Skeletal muscle tissue (tissue), 4 donors: ENCODE results near the gene IFIT2. TPM values are rescaled to one million over a fixed set of nuclear protein-coding genes. Genes with fewer than 3 reads are reported as not detected.
"Not testable (repeated sequence)": the region's sequence is repeated elsewhere in the genome, so short reads cannot be mapped to it uniquely, and the experiment has no call there.

Experiments
- H3K27ac ChIP-seq: one replicate; pipeline ENCODE4 v1.7.0; 2013; ENCODE audit warnings: mild to moderate bottlenecking, low read depth, low read length, inconsistent platforms
- H3K27me3 ChIP-seq, 3 donors: one replicate each; pipeline ENCODE4 v1.7.0; 2013; ENCODE audit warnings: low read length in 3 of 3; ENCODE audit not compliant: control insufficient read depth in 3 of 3, insufficient read depth in 3 of 3
- H3K36me3 ChIP-seq, 3 donors: one replicate each; pipeline ENCODE4 v1.7.0; 2013; ENCODE audit warnings: low read length in 3 of 3; ENCODE audit not compliant: control insufficient read depth in 3 of 3, insufficient read depth in 3 of 3
- H3K4me1 ChIP-seq, 3 donors: one replicate each; pipeline ENCODE4 v1.7.0; 2013; ENCODE audit warnings: low read length in 3 of 3, mild to moderate bottlenecking in 3 of 3; ENCODE audit not compliant: control insufficient read depth in 3 of 3, insufficient read depth in 3 of 3
- H3K4me3 ChIP-seq, 3 donors: one replicate each; pipeline ENCODE4 v1.7.0; 2013; ENCODE audit warnings: low read length in 3 of 3
- H3K9ac ChIP-seq, 3 donors: one replicate each; pipeline ENCODE4 v1.7.0; 2013; ENCODE audit warnings: low read length in 3 of 3, mild to moderate bottlenecking in 3 of 3, moderate library complexity in 2 of 3, low read depth in 1 of 3
- H3K9me3 ChIP-seq, 3 donors: one replicate each; pipeline ENCODE4 v1.7.0; 2013; ENCODE audit warnings: low read length in 3 of 3; ENCODE audit not compliant: control insufficient read depth in 3 of 3
- total RNA-seq: library from RNA; depleted of rRNA; stranded (reverse); fragments of >200 nt; gene quantifications from one replicate; pipeline ENCODE4 v1.2.3, GENCODE V29; 2014
- donor health status: Osteomylitis.

Gene IFIT2
- total RNA-seq, 1 donor from 2014 or later = 6.8 TPM

DNA sequence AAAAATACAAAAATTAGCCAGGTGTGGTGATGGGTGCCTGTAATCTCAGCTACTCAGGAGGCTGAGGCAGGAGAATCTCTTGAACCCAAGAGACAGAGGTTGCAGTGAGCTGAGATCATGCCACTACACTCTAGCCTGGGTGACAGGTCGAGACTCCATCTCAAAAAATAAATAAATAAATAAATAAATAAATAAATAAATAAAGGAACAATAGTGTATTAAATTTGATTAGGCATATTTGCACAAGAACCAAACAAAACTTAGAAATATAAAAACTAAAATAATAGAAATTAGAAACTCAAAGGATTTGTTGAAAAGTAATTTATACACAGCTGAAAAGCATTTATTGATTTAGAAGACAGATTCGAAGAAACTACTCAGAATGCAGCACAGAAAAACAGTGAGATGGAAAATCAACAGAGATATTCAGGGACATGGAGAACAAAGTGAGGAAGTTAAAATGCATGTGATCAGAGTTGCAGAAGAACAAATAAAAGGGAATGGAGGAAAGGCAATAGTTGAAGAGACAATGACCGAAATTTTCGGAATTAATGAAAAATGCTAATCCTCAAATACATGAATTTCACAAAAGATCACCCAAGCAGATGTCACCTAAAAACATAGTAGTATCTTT lies 43.6 kb downstream of the IFIT2 start:
- no peak overlapping the region for H3K9ac ChIP-seq
- peaks cover 12 to 15% (median 14%) of the 10 kb centered on the region in 3 donors for H3K4me1 ChIP-seq
- H3K4me3 ChIP-seq = no peak overlapping the region
- peaks cover 0 to 3% (median 0%) of the 10 kb centered on the region in 3 donors for H3K36me3 ChIP-seq
- H3K27ac ChIP-seq = no peak overlapping the region
- H3K9me3 ChIP-seq = no peaks in the 10 kb centered on the region
- H3K27me3 ChIP-seq = no peaks in the 10 kb centered on the region

DNA sequence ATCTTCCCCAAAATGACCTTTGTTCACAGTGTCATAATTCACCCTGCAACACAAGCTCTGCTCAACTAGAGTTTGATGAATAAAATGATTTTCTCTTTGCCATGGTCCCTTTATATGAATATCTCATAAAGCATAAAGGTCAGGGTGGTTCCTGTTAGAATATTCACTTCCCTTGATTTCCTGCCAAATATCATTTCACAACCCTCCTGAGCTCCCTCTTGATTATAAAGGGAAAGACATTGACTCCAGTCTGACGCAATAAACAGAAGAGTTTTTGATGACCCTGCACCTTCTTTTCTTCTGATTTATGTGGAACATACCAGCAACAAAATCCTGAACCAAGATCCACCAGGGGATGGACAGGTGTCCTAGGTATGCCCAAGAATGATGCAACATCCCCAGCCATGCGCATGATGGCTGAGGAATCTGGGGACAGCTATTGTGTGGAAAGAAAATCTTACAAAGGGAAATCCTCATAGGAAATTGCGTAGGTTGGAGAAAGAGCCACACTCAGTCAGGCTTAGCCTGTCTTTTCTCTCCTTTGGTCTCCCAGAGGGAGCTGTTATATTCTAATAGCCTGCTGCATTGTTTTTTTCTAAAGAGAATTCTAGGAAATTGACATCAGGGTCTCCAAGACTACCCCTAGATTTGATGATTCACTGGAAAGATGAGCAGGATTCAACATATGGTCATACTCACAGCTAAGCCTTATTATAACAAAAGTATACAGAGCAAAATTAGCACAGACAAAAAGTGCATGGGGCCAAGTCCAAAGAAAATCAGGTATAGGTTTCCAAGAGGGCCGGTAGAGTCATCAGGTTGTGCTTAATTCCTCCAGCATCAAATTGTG lies 44.8 kb downstream of the IFIT2 start:
- Histone ChIP-seq H3K4me1 (peaks cover 18 to 22% (median 21%) of the 10 kb centered on the region in 3 donors), H3K27ac (peak overlapping the region; percentile 57), H3K27me3 (no peaks in the 10 kb centered on the region), H3K9me3 (no peaks in the 10 kb centered on the region), H3K4me3 (no peak overlapping the region), H3K36me3 (no peaks in the 10 kb centered on the region), H3K9ac (no peak overlapping the region)

DNA sequence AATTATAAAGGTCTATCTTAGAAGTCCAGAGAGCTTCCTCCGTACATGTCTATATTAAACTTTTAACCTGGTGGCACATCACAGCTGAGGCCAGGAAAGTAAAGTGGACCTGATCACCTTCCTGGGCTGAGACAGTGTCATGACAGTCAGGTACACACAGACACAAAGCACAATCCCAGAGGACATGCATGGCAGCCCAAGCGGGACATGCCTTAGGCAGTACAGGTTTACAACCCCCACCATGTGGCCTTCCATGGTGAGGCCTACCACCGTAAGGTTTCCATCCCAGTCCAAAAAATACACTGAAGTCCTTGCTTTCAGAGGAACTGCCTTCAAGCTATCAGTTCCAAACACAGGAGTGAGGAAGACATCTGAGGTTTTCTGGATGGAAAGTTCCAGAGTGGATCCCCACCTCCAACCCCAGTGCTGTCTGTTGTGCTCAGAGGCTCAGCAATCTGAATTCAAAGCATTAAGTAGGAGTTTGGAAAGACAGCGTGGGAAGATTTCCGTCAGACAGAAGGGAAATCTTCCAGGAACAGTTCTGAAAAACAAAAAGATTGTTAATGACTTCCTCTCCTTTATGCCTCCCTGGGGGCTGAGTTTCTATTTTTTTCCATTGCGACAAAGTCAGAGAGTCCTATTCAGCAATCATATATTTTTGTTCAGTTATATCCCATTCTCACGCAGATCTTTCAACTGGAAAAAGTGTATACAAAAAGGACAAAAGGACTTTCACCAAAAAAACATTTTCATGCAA lies 46.0 kb downstream of the IFIT2 start:
- Histone ChIP-seq H3K36me3 (no peaks in the 10 kb centered on the region), H3K9me3 (no peaks in the 10 kb centered on the region), H3K27ac (peak overlapping the region; percentile 57), H3K27me3 (no peaks in the 10 kb centered on the region), H3K4me1 (peaks cover 25 to 32% (median 25%) of the 10 kb centered on the region in 3 donors), H3K4me3 (no peak overlapping the region), H3K9ac (peak overlapping the region in 1 of 3 donors; percentile 11)

- no peak overlapping the region for H3K4me3 ChIP-seq
- no peaks in the 10 kb centered on the region for H3K27me3 ChIP-seq
- H3K4me1 ChIP-seq = peaks cover 25 to 34% (median 25%) of the 10 kb centered on the region in 3 donors
- H3K36me3 ChIP-seq = no peaks in the 10 kb centered on the region
- H3K9me3 ChIP-seq = no peaks in the 10 kb centered on the region
- H3K27ac ChIP-seq = peak overlapping the region; percentile 57
- no peak overlapping the region for H3K9ac ChIP-seq
Measured at GRCh38 chr10:89348481-89348880, 46.6 kb downstream of the IFIT2 start.

GRCh38 chr10:89348975-89349374 lies 47.1 kb downstream of the IFIT2 start:
- Histone ChIP-seq H3K9me3 (no peaks in the 10 kb centered on the region), H3K4me1 (peaks cover 25 to 34% (median 25%) of the 10 kb centered on the region in 3 donors), H3K27me3 (no peaks in the 10 kb centered on the region), H3K36me3 (no peaks in the 10 kb centered on the region), H3K27ac (no peak overlapping the region), H3K4me3 (no peak overlapping the region), H3K9ac (no peak overlapping the region)

DNA sequence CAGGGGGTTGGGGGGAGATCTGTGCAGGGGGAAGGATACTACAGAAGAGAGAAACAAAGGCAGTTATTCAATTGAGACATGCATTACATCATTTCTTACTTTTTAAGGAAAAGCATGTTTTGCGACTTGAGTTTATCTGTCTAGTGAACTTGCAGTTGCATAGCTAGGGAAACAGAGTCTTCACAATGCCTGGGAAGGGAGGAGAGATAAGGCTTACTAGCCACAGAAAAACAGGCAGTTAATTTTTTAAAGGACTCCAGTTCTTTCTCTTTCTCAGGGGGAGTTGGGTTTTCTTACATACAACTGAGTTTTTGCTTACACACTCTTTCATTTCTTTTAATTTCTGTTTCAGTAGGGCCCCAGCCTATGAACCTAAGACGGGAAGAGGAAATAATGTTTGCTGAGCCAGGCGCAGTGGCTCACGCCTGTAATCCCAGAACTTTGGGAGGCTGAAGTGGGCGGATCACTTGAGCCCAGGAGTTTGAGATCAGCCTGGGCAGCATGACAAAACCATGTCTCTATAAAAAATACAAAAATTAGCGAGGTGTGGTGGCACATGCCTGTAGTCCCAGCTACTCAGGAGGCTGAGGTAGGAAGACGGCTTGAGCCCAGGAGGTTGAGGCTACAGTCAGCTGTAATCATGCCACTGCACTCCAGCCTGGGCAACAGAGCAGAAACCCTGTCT lies 48.9 kb downstream of the IFIT2 start:
- peaks cover 25 to 34% (median 25%) of the 10 kb centered on the region in 3 donors for H3K4me1 ChIP-seq
- H3K27me3 ChIP-seq, H3K4me3 ChIP-seq, H3K9me3 ChIP-seq, H3K36me3 ChIP-seq, H3K9ac ChIP-seq: not testable (repeated sequence)
- peak overlapping the region; percentile 75 for H3K27ac ChIP-seq

DNA sequence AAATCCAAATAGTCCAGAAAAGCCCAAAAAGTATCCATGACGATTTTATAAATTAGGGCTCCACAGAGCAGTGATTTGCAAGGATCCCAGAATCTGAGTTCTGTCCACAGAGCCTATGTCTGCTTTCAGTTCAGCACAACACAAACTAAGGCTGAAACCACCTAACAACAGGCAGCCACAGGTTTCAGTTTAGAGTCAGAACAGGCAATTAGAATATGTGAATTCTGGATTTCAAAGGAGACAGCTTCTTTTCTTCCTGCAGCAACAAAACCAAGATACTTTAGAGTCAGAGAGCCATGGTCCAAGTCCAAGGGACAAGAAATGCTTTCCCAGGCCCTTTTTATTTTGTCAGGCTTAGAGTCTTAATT lies 49.5 kb downstream of the IFIT2 start:
- H3K36me3 ChIP-seq = no peaks in the 10 kb centered on the region
- peaks cover 24 to 31% (median 25%) of the 10 kb centered on the region in 3 donors for H3K4me1 ChIP-seq
- no peaks in the 10 kb centered on the region for H3K27me3 ChIP-seq
- H3K9ac ChIP-seq = peak overlapping the region in 2 of 3 donors; percentile 34 to 48
- H3K27ac ChIP-seq = peak overlapping the region; percentile 75
- H3K9me3 ChIP-seq = no peaks in the 10 kb centered on the region
- H3K4me3 ChIP-seq = no peak overlapping the region

DNA sequence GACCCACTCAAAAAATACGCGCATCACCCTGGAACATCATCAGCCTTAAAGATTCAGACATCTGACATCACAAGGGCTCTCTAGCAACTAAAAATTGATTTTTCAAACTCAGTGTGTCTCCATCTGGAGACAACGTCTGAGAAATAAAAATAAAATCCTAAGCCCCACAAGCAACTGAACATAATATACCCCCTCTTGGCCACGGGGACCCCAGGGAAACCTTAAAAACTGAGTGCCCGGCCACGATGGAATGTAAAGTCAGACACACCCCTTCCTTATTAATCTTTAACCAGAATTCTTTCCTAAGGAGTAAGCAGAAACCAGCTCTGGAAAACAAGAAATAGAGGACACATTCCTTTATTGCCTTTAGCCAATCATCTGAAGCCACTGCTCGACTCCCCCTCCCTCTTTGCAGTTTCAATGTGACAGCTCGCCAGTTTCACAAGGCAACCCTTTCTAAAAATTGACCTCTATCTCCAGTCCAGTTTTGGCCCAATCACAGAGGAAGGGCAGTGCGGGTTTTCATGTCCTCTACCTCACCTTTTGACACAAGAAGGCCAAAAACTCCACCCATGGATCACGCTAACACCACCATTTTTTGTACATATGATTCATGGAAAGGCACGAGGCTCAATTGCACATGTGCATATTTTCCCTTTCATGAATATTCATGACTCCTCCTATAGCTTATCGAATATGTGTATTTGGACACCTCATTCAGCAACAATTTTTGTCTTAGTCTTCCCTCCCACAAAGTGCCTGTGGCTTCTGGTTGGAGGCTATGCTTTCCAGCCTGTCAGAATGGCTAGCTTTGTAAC lies 50.1 kb downstream of the IFIT2 start:
- no peaks in the 10 kb centered on the region for H3K27me3 ChIP-seq
- peak overlapping the region in 1 of 3 donors; percentile 35 for H3K9ac ChIP-seq
- H3K36me3 ChIP-seq = no peaks in the 10 kb centered on the region
- no peaks in the 10 kb centered on the region for H3K9me3 ChIP-seq
- H3K4me1 ChIP-seq = peaks cover 18 to 28% (median 25%) of the 10 kb centered on the region in 3 donors
- H3K4me3 ChIP-seq = peak overlapping the region in 1 of 3 donors; percentile 38
- peak overlapping the region; percentile 75 for H3K27ac ChIP-seq

DNA sequence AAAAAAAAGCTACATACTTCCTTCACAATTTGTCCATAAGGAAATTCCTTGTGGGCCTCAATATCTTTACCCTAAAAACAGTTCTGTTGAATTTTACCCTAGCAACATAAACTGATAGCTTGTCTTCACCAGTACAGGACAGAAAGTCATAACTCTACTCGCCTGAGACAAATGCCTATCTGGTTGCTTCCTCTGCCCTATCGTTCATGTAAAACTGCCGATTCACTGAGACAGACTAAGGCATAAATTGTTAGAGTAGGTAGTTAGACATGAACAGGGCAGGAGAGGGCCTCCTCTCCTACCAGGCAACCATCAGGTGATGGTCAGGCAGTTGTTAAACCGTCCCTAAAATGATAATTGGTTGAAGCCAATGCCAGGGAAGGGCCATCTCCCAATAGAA lies 51.0 kb downstream of the IFIT2 start:
- Histone ChIP-seq H3K4me3 (no peak overlapping the region), H3K9ac (no peak overlapping the region), H3K4me1 (peaks cover 12 to 25% (median 16%) of the 10 kb centered on the region in 3 donors), H3K27ac (no peak overlapping the region), H3K27me3 (no peaks in the 10 kb centered on the region), H3K36me3 (no peaks in the 10 kb centered on the region), H3K9me3 (no peaks in the 10 kb centered on the region)
